ENCODE data around the gene CCDC137.

CCDC137 gene

GRCh38 chr17:81683584-81684441 lies 17.3 kb downstream of the CCDC137 start, which contains the start of the genes ARL16 and HGS:
ARL16 (minus strand) TSS chr17:81683797; CDS start chr17:81683753, 44 bp downstream.
HGS (plus strand) TSS chr17:81684011; CDS start chr17:81684067, 56 bp downstream.
- DNase-seq, result peak; percentile 99

GRCh38 chr17:81684442-81684911 lies 17.9 kb downstream of the CCDC137 start:
- DNase-seq, result peak; percentile 71

GRCh38 chr17:81685108-81685507 lies 18.6 kb downstream of the CCDC137 start:
- peak; percentile 81 for DNase-seq

- no peak for DNase-seq
Observed at GRCh38 chr17:81686614-81687013, 20.1 kb downstream of the CCDC137 start.

GRCh38 chr17:81687770-81688541 lies 21.4 kb downstream of the CCDC137 start:
- no peak for DNase-seq

- DNase-seq, result no peak
Observed at GRCh38 chr17:81688616-81689015, 22.1 kb downstream of the CCDC137 start.

- no peak for DNase-seq
Observed at GRCh38 chr17:81690066-81690465, 23.5 kb downstream of the CCDC137 start.

- no peak for DNase-seq
Observed at GRCh38 chr17:81690549-81690948, 24.0 kb downstream of the CCDC137 start.

- no peak for DNase-seq
Observed at GRCh38 chr17:81691196-81691595, 24.7 kb downstream of the CCDC137 start.

- no peak for DNase-seq
Observed at GRCh38 chr17:81691608-81692007, 25.1 kb downstream of the CCDC137 start.

GRCh38 chr17:81693509-81694210 lies 27.1 kb downstream of the CCDC137 start:
- DNase-seq, result no peak

- no peak for DNase-seq
Observed at GRCh38 chr17:81694810-81695209, 28.3 kb downstream of the CCDC137 start.

GRCh38 chr17:81695211-81695610 lies 28.7 kb downstream of the CCDC137 start:
- no peak for DNase-seq

GRCh38 chr17:81695801-81696200 lies 29.3 kb downstream of the CCDC137 start:
- DNase-seq, result no peak

- DNase-seq, result no peak
Observed at GRCh38 chr17:81696218-81696941, 29.8 kb downstream of the CCDC137 start.

- no peak for DNase-seq
Observed at GRCh38 chr17:81697261-81698044, 30.9 kb downstream of the CCDC137 start.

- DNase-seq, result no peak
Observed at GRCh38 chr17:81700353-81701287, 34.1 kb downstream of the CCDC137 start.

- no peak for DNase-seq
Observed at GRCh38 chr17:81701288-81702071, 34.9 kb downstream of the CCDC137 start.

All from activated effector memory CD4-positive, alpha-beta T cell treated with anti-CD3 and anti-CD28 coated beads, Interleukin-2, amount 50 U/mL, for 16 hours (primary cell).